ENCODE data around the gene FBXO5. TPM values are rescaled to one million over a fixed set of nuclear protein-coding genes. Genes with fewer than 3 reads are reported as not detected.

FBXO5 gene
- total RNA-seq, 1 donor from 2014 or later = 29.6 TPM

DNA sequence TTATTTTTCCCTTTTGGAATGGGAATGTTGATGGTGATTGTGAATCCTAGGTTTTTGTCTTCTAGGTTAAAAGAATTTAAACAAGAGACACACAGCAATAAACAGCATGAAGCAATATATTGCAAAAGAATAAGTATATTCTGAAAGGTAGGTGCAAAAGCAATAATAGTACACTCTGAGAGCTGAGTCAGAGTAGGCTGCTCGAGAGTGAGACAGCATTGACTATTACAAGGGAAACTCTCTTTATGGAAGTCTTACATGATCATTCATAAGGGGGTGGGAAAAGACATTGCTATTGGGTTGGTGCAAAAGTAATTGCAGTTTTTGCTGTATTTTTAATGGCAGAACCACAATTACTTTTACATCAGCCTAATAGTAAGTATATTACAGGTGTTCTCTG is 25.0 kb downstream of the FBXO5 start:
- no peak overlapping the region for H3K27ac Mint-ChIP-seq
- no peaks in the 10 kb centered on the region for H3K9me3 Mint-ChIP-seq
- H3K27me3 Mint-ChIP-seq = peaks cover 4% of the 10 kb centered on the region
- DNase-seq (ENCODE audit: extremely low spot score, unreplicated experiment) = no peak
- H3K4me1 Mint-ChIP-seq (ENCODE audit: unreplicated experiment) = no peaks in the 10 kb centered on the region
- TF ChIP-seq, protein P1, sequence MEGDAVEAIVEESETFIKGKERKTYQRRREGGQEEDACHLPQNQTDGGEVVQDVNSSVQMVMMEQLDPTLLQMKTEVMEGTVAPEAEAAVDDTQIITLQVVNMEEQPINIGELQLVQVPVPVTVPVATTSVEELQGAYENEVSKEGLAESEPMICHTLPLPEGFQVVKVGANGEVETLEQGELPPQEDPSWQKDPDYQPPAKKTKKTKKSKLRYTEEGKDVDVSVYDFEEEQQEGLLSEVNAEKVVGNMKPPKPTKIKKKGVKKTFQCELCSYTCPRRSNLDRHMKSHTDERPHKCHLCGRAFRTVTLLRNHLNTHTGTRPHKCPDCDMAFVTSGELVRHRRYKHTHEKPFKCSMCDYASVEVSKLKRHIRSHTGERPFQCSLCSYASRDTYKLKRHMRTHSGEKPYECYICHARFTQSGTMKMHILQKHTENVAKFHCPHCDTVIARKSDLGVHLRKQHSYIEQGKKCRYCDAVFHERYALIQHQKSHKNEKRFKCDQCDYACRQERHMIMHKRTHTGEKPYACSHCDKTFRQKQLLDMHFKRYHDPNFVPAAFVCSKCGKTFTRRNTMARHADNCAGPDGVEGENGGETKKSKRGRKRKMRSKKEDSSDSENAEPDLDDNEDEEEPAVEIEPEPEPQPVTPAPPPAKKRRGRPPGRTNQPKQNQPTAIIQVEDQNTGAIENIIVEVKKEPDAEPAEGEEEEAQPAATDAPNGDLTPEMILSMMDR (conservative IDR thresholded peaks at IDR 0.05) = no peak
- H3K36me3 Mint-ChIP-seq = no peaks in the 10 kb centered on the region
- no peak overlapping the region for H3K4me3 Mint-ChIP-seq

DNA sequence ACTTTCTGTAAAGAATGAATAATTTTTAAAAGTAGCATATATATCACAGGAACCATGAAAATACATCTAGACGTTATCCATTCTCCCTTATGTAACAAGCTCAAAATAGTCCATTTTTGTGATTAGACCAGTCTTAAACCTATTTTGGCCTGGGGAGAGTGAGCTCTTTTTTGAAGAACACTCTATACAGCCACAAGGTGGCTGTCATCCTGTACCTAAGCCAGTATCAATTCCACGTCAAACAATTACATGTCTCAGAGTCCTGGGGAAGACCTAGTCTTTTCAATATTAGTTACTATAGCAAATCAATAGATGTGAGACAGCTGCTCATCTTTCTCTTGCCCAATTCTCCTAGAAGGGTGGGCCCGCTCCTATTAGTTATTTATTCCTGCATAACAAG is 28.4 kb downstream of the FBXO5 start:
- no peaks in the 10 kb centered on the region for H3K36me3 Mint-ChIP-seq
- H3K27me3 Mint-ChIP-seq = no peaks in the 10 kb centered on the region
- no peak overlapping the region for H3K4me3 Mint-ChIP-seq
- no peak for DNase-seq (ENCODE audit: extremely low spot score, unreplicated experiment)
- no peaks in the 10 kb centered on the region for H3K4me1 Mint-ChIP-seq (ENCODE audit: unreplicated experiment)
- no peaks in the 10 kb centered on the region for H3K9me3 Mint-ChIP-seq
- H3K27ac Mint-ChIP-seq = no peak overlapping the region
- TF ChIP-seq, protein P1 (conservative IDR thresholded peaks at IDR 0.05) = no peak

DNA sequence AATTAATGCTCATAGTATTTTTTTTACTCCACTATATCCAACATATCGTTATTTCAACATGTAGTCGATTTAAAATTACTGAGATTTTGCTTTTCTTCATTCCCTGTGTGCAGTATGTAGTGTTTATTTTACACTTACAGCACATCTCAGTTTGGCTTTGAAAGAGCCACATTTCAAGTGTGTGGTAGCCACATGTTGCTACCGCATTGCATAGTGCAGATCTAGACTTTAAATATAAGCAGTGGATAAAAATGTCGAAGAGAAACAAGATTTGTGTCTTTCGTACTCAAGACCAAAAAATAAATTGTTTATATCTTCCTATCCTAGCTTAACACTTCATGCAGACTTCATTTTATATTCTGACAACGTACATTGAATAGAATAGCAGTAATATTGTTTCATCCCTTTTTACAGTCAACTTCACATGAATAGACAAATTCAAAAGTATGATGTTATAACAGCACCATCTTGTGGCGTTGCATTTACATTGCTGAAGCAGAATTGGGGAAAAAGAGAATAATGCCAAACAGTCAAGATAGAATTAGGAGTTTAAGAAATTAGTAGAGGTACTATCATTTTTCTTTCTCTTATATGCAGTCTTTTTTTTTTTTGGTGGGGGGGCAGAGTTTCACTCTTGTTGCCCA is 29.9 kb downstream of the FBXO5 start:
- Mint-ChIP-seq H3K27ac (no peak overlapping the region), H3K4me1 (ENCODE audit: unreplicated experiment) (no peaks in the 10 kb centered on the region), H3K4me3 (no peak overlapping the region), H3K36me3 (no peaks in the 10 kb centered on the region), H3K27me3 (peaks cover 4% of the 10 kb centered on the region), H3K9me3 (no peaks in the 10 kb centered on the region)
- TF ChIP-seq, protein P1 (conservative IDR thresholded peaks at IDR 0.05) = peak; percentile 74
- no peak for DNase-seq (ENCODE audit: extremely low spot score, unreplicated experiment)

DNA sequence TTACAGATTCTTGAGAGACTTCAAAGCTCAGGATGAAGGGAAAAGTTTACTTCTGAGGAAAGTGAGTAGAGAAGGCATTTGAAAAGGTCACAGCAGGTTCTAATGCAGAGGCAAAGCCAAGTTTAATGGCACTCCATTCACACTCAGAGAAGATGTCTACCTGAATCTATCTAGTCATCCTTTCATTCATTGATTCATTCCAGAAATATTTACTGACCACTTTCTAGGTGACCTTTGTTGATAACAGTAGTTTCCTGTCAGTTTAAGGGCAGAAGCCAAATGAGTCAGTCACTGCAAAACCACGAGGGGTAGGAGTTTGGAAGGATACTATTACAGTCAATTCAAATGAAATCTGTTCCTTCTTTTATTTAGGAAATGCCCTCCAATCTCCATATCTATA is 30.8 kb downstream of the FBXO5 start:
- H3K4me1 Mint-ChIP-seq (ENCODE audit: unreplicated experiment) = no peaks in the 10 kb centered on the region
- no peak for DNase-seq (ENCODE audit: extremely low spot score, unreplicated experiment)
- H3K36me3 Mint-ChIP-seq = no peaks in the 10 kb centered on the region
- TF ChIP-seq, protein P1 (conservative IDR thresholded peaks at IDR 0.05) = no peak
- H3K4me3 Mint-ChIP-seq = no peak overlapping the region
- H3K9me3 Mint-ChIP-seq = no peaks in the 10 kb centered on the region
- no peak overlapping the region for H3K27ac Mint-ChIP-seq
- H3K27me3 Mint-ChIP-seq = peaks cover 7% of the 10 kb centered on the region

DNA sequence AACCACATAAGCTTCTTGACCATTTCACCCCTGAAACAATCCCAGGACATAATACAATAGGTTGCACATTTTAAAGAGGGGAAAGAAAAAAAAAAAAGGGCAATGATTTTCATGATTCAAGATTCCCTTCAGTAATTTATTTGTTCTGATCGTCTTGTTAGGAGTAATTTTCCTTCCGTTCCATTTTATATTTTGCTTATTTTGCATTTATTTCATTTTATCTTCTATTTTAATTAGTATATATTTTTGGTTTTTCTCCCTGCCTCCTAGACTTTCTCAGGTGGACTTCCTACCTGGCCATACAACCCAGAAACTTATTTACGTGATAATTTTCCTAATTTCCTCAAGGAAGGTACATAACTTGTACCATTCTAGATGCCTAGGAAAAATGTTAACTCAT is 32.6 kb downstream of the FBXO5 start:
- H3K9me3 Mint-ChIP-seq = no peaks in the 10 kb centered on the region
- H3K27ac Mint-ChIP-seq = no peak overlapping the region
- TF ChIP-seq, protein P1 (conservative IDR thresholded peaks at IDR 0.05) = no peak
- H3K27me3 Mint-ChIP-seq = peaks cover 7% of the 10 kb centered on the region
- no peaks in the 10 kb centered on the region for H3K36me3 Mint-ChIP-seq
- H3K4me1 Mint-ChIP-seq (ENCODE audit: unreplicated experiment) = no peaks in the 10 kb centered on the region
- H3K4me3 Mint-ChIP-seq = no peak overlapping the region
- no peak for DNase-seq (ENCODE audit: extremely low spot score, unreplicated experiment)
